Measurements from ENCODE around the gene ERC2. TPM values are rescaled to one million over a fixed set of nuclear protein-coding genes. Genes with fewer than 3 reads are reported as not detected.

The ERC2 gene
- total RNA-seq, 2 donors from 2014 or later: 0.33 to 1.2 TPM

DNA sequence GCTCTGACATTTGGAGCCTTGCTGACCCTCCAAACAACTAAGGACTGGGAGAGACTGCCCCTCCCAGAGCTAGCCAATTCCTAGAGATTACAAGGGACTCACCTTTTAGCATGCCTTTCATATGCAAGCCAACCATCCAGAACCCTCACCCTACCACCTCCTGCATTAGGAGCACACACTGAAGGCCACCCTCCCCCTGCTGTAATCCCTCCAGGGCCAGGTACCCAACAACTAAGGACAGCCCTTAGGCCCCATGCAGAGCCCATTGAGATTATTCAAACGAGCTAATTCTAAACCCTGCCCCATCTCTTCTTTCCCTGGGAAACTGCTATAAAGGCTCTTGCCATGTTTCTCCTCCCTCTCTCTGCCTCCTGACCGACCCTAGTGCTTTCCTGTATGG lies 352.6 kb downstream of the ERC2 start:
- Mint-ChIP-seq H3K4me3 (no peak overlapping the region), H3K27me3 (no peaks in the 10 kb centered on the region), H3K4me1 (ENCODE audit: low read depth in 2 of 2) (no peaks in the 10 kb centered on the region), H3K27ac (no peak overlapping the region), H3K9me3 (peaks cover 11% of the 10 kb centered on the region), H3K36me3 (no peaks in the 10 kb centered on the region)
- ATAC-seq: no peak
- no peak for DNase-seq (ENCODE audit: low spot score)

DNA sequence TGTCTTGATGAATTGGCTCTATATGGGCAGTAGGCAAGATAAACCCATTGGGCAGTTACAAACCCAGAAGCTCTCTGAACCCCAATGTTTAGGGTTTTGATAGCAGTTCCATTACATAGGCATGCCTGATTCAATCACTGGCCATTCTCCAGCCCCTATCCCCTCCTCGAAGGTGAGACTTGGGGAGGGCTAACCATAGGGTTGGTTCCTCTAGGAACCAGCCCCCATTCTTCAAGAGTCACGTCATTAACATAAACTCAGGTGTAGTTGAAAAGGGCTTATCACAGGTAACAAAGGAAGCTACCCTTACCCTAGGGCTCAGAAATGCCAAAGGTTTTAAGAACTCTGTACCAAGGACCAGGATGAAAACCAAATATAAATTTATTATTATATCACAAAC lies 353.1 kb downstream of the ERC2 start:
- ATAC-seq (no peak), DNase-seq (ENCODE audit: low spot score) (no peak)
- Mint-ChIP-seq H3K4me3 (no peak overlapping the region), H3K27me3 (no peaks in the 10 kb centered on the region), H3K27ac (no peak overlapping the region), H3K4me1 (ENCODE audit: low read depth in 2 of 2) (no peaks in the 10 kb centered on the region), H3K9me3 (peaks cover 10% of the 10 kb centered on the region), H3K36me3 (no peaks in the 10 kb centered on the region)

- DNase-seq (ENCODE audit: low spot score) (no peak), ATAC-seq (no peak)
- Mint-ChIP-seq H3K4me1 (ENCODE audit: low read depth in 2 of 2) (no peaks in the 10 kb centered on the region), H3K27ac (no peak overlapping the region), H3K9me3 (peaks cover 11% of the 10 kb centered on the region), H3K36me3 (no peaks in the 10 kb centered on the region), H3K27me3 (no peaks in the 10 kb centered on the region), H3K4me3 (no peak overlapping the region)
These were observed 354.4 kb downstream of the ERC2 start for GRCh38 chr3:56113908-56114307.

GRCh38 chr3:56113231-56113630 lies 355.0 kb downstream of the ERC2 start:
- Mint-ChIP-seq H3K9me3 (peaks cover 11% of the 10 kb centered on the region), H3K36me3 (no peaks in the 10 kb centered on the region), H3K27me3 (no peaks in the 10 kb centered on the region), H3K4me1 (ENCODE audit: low read depth in 2 of 2) (no peaks in the 10 kb centered on the region), H3K27ac (no peak overlapping the region), H3K4me3 (no peak overlapping the region)
- DNase-seq (ENCODE audit: low spot score): no peak
- no peak for ATAC-seq

DNA sequence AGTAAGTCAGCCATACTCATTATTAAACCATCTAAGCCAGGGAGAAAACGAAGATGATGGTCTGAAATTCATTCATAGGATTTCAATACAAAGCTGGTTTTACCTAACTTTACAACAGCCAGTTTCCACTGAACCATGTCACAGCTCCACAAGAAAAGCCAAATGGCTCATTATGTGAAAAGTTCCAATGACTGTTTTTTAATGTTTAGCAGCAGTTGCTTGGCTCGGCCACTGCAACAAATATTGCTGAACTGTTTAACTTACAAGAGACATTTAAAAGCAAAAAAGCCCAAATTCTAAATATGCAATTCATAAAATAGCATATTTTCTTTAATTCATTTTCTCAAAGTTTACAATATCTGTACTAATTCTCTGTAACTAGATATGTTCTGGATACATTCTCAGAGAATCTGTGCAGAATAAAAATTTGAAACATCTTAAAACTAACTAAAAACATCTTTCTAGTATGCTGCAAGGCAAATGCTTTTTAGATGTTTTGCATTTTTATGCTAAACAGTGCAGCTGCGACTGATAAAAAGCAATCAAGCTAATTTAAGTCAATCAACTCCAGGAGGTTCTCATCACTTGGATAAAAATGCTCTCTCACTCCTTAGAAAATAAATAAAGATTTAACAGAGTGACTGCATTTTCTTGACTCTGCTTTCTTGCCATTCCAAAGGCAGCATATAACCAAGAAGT lies 356.5 kb downstream of the ERC2 start:
- H3K9me3 Mint-ChIP-seq: peaks cover 6% of the 10 kb centered on the region
- no peak overlapping the region for H3K4me3 Mint-ChIP-seq
- H3K4me1 Mint-ChIP-seq (ENCODE audit: low read depth in 2 of 2): no peaks in the 10 kb centered on the region
- no peaks in the 10 kb centered on the region for H3K27me3 Mint-ChIP-seq
- no peak for DNase-seq (ENCODE audit: low spot score)
- H3K36me3 Mint-ChIP-seq: no peaks in the 10 kb centered on the region
- no peak overlapping the region for H3K27ac Mint-ChIP-seq
- ATAC-seq: no peak

GRCh38 chr3:56110886-56111285 lies 357.4 kb downstream of the ERC2 start:
- H3K4me1 Mint-ChIP-seq (ENCODE audit: low read depth in 2 of 2): no peaks in the 10 kb centered on the region
- H3K4me3 Mint-ChIP-seq: no peak overlapping the region
- ATAC-seq: no peak
- H3K36me3 Mint-ChIP-seq: no peaks in the 10 kb centered on the region
- H3K27ac Mint-ChIP-seq: no peak overlapping the region
- no peaks in the 10 kb centered on the region for H3K27me3 Mint-ChIP-seq
- no peak for DNase-seq (ENCODE audit: low spot score)
- H3K9me3 Mint-ChIP-seq: peaks cover 5% of the 10 kb centered on the region

GRCh38 chr3:56107157-56107556 lies 361.1 kb downstream of the ERC2 start:
- Mint-ChIP-seq H3K27me3 (peaks cover 0 to 3% of the 10 kb centered on the region in 2 donors), H3K9me3 (peaks cover 5% of the 10 kb centered on the region), H3K4me3 (no peak overlapping the region)

DNA sequence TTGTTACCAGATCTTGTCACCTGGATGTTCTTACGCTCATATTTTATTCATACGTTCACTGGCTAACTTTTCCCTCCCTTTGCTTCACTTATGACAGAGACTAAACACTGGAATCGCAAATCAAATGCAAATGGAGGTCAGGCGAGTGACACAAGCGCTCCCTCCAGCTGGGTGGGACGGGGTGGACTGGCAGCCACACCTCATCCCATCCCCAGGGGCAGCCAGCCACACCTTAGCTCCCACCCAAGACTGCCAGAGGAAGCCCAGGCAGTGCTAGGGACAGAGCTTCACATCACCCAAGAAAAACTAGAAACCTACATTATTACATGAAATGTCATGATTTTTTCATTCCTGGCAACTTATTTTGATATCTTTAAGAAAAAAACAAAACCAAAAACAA lies 366.2 kb downstream of the ERC2 start:
- Mint-ChIP-seq H3K27ac (no peak overlapping the region), H3K9me3 (peaks cover 7% of the 10 kb centered on the region)

More at GRCh38 chr3:56107157-56107556, 361.1 kb downstream of the ERC2 start:
- DNase-seq (ENCODE audit: low spot score) (no peak), ATAC-seq (no peak)
- no peak overlapping the region for H3K27ac Mint-ChIP-seq
- no peaks in the 10 kb centered on the region for H3K36me3 Mint-ChIP-seq
- no peaks in the 10 kb centered on the region for H3K4me1 Mint-ChIP-seq (ENCODE audit: low read depth in 2 of 2)

DNA sequence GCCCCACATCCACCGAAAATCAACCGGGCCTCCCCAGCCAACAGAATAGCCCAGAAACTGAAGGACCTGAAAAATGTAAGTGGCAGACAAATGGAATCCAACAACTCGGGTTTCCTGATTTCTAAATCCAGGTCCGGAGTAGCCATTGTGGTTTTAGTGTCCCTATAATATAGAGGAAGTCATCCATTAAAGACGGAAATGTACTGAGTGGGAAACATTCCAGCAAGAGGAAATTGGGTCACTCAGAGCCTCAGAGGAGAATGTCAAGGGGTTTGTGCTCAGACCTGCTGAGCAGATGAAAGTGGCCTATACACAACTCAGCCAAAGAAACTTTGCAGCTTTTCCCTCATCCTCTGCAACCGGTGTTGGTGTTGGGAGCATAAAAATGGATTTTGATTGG lies 366.7 kb downstream of the ERC2 start:
- Mint-ChIP-seq H3K27me3 (peaks cover 0 to 3% of the 10 kb centered on the region in 2 donors), H3K27ac (no peak overlapping the region), H3K9me3 (peaks cover 7% of the 10 kb centered on the region), H3K4me1 (ENCODE audit: low read depth in 2 of 2) (no peaks in the 10 kb centered on the region), H3K36me3 (no peaks in the 10 kb centered on the region), H3K4me3 (no peak overlapping the region)
- no peak for DNase-seq (ENCODE audit: low spot score)
- ATAC-seq: no peak

More for the DNA sequence above, 366.2 kb downstream of the ERC2 start:
- Mint-ChIP-seq H3K36me3 (no peaks in the 10 kb centered on the region), H3K27me3 (peaks cover 0 to 3% of the 10 kb centered on the region in 2 donors), H3K4me1 (ENCODE audit: low read depth in 2 of 2) (no peaks in the 10 kb centered on the region), H3K4me3 (no peak overlapping the region)
- ATAC-seq: no peak
- DNase-seq (ENCODE audit: low spot score): no peak

- Mint-ChIP-seq H3K4me1 (ENCODE audit: low read depth in 2 of 2) (no peaks in the 10 kb centered on the region), H3K27me3 (no peaks in the 10 kb centered on the region), H3K4me3 (no peak overlapping the region), H3K27ac (no peak overlapping the region), H3K9me3 (peaks cover 5% of the 10 kb centered on the region), H3K36me3 (no peaks in the 10 kb centered on the region)
- ATAC-seq (no peak), DNase-seq (ENCODE audit: low spot score) (no peak)
These were observed 371.3 kb downstream of the ERC2 start for GRCh38 chr3:56096999-56097398.

DNA sequence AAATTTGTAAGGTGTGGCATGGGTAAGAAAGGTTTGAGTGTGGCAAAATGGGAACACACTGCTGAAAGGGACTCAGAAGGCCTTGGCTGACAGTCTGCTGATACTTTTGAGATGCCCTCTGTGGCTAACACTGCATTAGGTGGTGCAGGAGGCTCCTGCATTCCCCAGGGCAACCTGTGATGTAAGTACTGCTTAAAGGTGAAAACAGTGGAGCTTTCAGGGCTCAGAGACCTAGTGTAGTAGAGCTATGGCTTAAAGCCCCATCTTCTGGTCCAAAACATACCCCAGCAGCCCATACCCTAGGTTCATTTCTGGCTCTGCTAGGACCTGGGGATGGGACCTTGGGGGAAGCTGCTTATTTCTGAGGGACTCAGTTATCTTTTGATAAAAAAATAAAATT lies 374.1 kb downstream of the ERC2 start:
- ATAC-seq: no peak

DNA sequence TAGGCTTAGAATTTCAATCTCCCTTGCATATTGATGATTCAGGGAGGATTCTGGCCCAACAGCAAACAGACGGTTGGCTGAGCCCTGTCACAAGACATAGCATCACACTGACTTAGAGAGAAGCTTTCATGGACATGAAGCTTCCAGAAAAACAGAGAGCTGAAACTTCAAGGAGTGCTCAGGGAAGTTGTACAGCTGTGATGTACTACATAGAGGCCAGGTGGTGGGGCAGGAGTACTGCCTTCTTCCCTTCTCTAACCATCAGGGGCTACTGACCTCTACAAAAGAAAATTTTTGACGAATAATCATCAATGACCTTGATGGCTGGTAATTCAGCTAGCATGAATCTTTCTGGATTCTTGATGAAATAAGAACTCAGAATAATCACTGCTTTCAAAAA lies 378.5 kb downstream of the ERC2 start:
- peaks cover 0 to 2% of the 10 kb centered on the region in 2 donors for H3K27me3 Mint-ChIP-seq
- H3K4me3 Mint-ChIP-seq: no peak overlapping the region
- DNase-seq (ENCODE audit: low spot score) (no peak), ATAC-seq (no peak)
- no peaks in the 10 kb centered on the region for H3K36me3 Mint-ChIP-seq
- no peaks in the 10 kb centered on the region for H3K4me1 Mint-ChIP-seq (ENCODE audit: low read depth in 2 of 2)
- no peak overlapping the region for H3K27ac Mint-ChIP-seq
- peaks cover 11% of the 10 kb centered on the region for H3K9me3 Mint-ChIP-seq

More for the DNA sequence above, 374.1 kb downstream of the ERC2 start:
- Mint-ChIP-seq H3K27me3 (peaks cover 0 to 2% of the 10 kb centered on the region in 2 donors), H3K4me1 (ENCODE audit: low read depth in 2 of 2) (no peaks in the 10 kb centered on the region), H3K36me3 (no peaks in the 10 kb centered on the region), H3K4me3 (no peak overlapping the region), H3K9me3 (peaks cover 5% of the 10 kb centered on the region), H3K27ac (no peak overlapping the region)
- DNase-seq (ENCODE audit: low spot score): no peak

GRCh38 chr3:56087451-56088053 lies 380.7 kb downstream of the ERC2 start:
- H3K27me3 Mint-ChIP-seq: peaks cover 0 to 2% of the 10 kb centered on the region in 2 donors
- H3K27ac Mint-ChIP-seq: no peak overlapping the region
- peaks cover 11% of the 10 kb centered on the region for H3K9me3 Mint-ChIP-seq
- no peaks in the 10 kb centered on the region for H3K36me3 Mint-ChIP-seq
- H3K4me3 Mint-ChIP-seq: no peak overlapping the region
- H3K4me1 Mint-ChIP-seq (ENCODE audit: low read depth in 2 of 2): no peaks in the 10 kb centered on the region
- ATAC-seq (no peak), DNase-seq (ENCODE audit: low spot score) (no peak)

GRCh38 chr3:56086355-56086754 lies 381.9 kb downstream of the ERC2 start:
- DNase-seq (ENCODE audit: low spot score) (no peak), ATAC-seq (no peak)
- H3K27me3 Mint-ChIP-seq: peaks cover 0 to 2% of the 10 kb centered on the region in 2 donors
- H3K36me3 Mint-ChIP-seq: no peaks in the 10 kb centered on the region
- no peak overlapping the region for H3K27ac Mint-ChIP-seq
- H3K9me3 Mint-ChIP-seq: peaks cover 11% of the 10 kb centered on the region
- H3K4me1 Mint-ChIP-seq (ENCODE audit: low read depth in 2 of 2): no peaks in the 10 kb centered on the region
- H3K4me3 Mint-ChIP-seq: no peak overlapping the region
